Neural progenitor cell (in vitro differentiated cells): ENCODE data around the gene GALNT17. TPM values are rescaled to one million over a fixed set of nuclear protein-coding genes. Genes with fewer than 3 reads are reported as not detected.

Experiments used
- DNase-seq: peaks from one replicate; pipeline ENCODE4 v3.0.0-alpha.2; 2016; ENCODE audit warnings: low spot score
- H2AFZ ChIP-seq: fragments of 200-600 bp; sonication (generic); replicated peaks from 2 replicates; pipeline ENCODE4 v1.6.1; 2016; ENCODE audit warnings: antibody characterized with exemption
- H3F3A ChIP-seq: fragments of 200-600 bp; sonication (generic); 2 replicates; pipeline ENCODE4 v1.6.1; 2016; ENCODE audit warnings: antibody characterized with exemption, low read depth
- H3K27ac ChIP-seq: fragments of 200-600 bp; sonication (generic); 2 replicates; pipeline ENCODE4 v1.5.1; 2016; ENCODE audit warnings: mild to moderate bottlenecking
- H3K27me3 ChIP-seq: fragments of 200-600 bp; sonication (generic); 2 replicates; pipeline ENCODE4 v1.6.1; 2016; ENCODE audit warnings: mild to moderate bottlenecking, moderate library complexity
- H3K36me3 ChIP-seq: fragments of 200-600 bp; sonication (generic); 2 replicates; pipeline ENCODE4 v1.5.1; 2016
- H3K4me1 ChIP-seq: fragments of 200-600 bp; sonication (generic); 2 replicates; pipeline ENCODE4 v1.6.1; 2016; ENCODE audit warnings: mixed run types
- H3K4me2 ChIP-seq: fragments of 200-600 bp; sonication (generic); 2 replicates; pipeline ENCODE4 v1.6.1; 2016
- H3K4me3 ChIP-seq: fragments of 200-600 bp; sonication (generic); 2 replicates; pipeline ENCODE4 v1.5.1; 2016
- H3K79me2 ChIP-seq: fragments of 200-600 bp; sonication (generic); 2 replicates; pipeline ENCODE4 v1.6.1; 2016; ENCODE audit warnings: low read depth
- H3K9ac ChIP-seq: fragments of 200-600 bp; sonication (generic); 2 replicates; pipeline ENCODE4 v1.6.1; 2016
- H3K9me3 ChIP-seq: fragments of 200-600 bp; sonication (generic); 2 replicates; pipeline ENCODE4 v1.5.1; 2016; ENCODE audit warnings: low read depth
- H4K20me1 ChIP-seq: fragments of 200-600 bp; sonication (generic); 2 replicates; pipeline ENCODE4 v1.6.1; 2016; ENCODE audit warnings: low read depth
- H3K27ac Mint-ChIP-seq: 3 replicates; pipeline ENCODE4 v1.8.0; 2021; ENCODE audit warnings: mixed read lengths
- H3K27me3 Mint-ChIP-seq: 2 replicates; pipeline ENCODE4 v1.8.0; 2022; ENCODE audit warnings: low read depth, mild to moderate bottlenecking, inconsistent platforms, moderate library complexity, mixed read lengths; ENCODE audit not compliant: insufficient read depth
- H3K36me3 Mint-ChIP-seq: 3 replicates; pipeline ENCODE4 v1.8.0; 2021; ENCODE audit warnings: mixed read lengths
- H3K4me1 Mint-ChIP-seq: 3 replicates; pipeline ENCODE4 v1.8.0; 2021; ENCODE audit warnings: mixed read lengths
- H3K4me3 Mint-ChIP-seq: 3 replicates; pipeline ENCODE4 v1.8.0; 2021; ENCODE audit warnings: mild to moderate bottlenecking, moderate library complexity, mixed read lengths
- H3K9me3 Mint-ChIP-seq: 3 replicates; pipeline ENCODE4 v1.8.0; 2020; ENCODE audit warnings: mixed read lengths
- CTCF ChIP-seq: fragments of 200-600 bp; sonication (generic); IDR thresholded peaks from 2 replicates; pipeline ENCODE4 v1.5.1; 2017; ENCODE audit warnings: antibody characterized with exemption, mild to moderate bottlenecking
- EZH2 ChIP-seq: fragments of 200-600 bp; sonication (generic); IDR thresholded peaks from 2 replicates; pipeline ENCODE4 v1.6.1; 2017; ENCODE audit warnings: antibody characterized with exemption, mild to moderate bottlenecking, moderate library complexity
- EZH2phosphoT487 ChIP-seq: fragments of 200-600 bp; sonication (generic); IDR thresholded peaks from 2 replicates; pipeline ENCODE4 v1.6.1; 2017; ENCODE audit warnings: antibody characterized with exemption
- total RNA-seq: library from RNA; depleted of rRNA; stranded (reverse); fragments of >200 nt; gene quantifications from 2 replicates; pipeline ENCODE4 v1.2.3, GENCODE V29; 2015; ENCODE audit warnings: low replicate concordance

The GALNT17 gene
- total RNA-seq, 1 donor from 2014 or later = 17.1 TPM

- H3K9ac ChIP-seq = no peak overlapping the region
- H3K27ac Mint-ChIP-seq = no peak overlapping the region
- TF ChIP-seq CTCF = no peak
- TF ChIP-seq EZH2 = no peak
- no peak for TF ChIP-seq EZH2phosphoT487
Observed at GRCh38 chr7:71216211-71216610, 84.3 kb downstream of the GALNT17 start.

GRCh38 chr7:71220210-71220695, 88.3 kb downstream of the GALNT17 start:
- H3K36me3 Mint-ChIP-seq = peaks cover 3% of the 10 kb centered on the region
- peaks cover 2% of the 10 kb centered on the region for H3K9me3 ChIP-seq
- no peak overlapping the region for H3K9ac ChIP-seq
- no peak for DNase-seq
- no peaks in the 10 kb centered on the region for H3K36me3 ChIP-seq
- peaks cover 5% of the 10 kb centered on the region for H3K27me3 Mint-ChIP-seq
- H3F3A ChIP-seq = no peaks in the 10 kb centered on the region
- H3K4me3 ChIP-seq = no peak overlapping the region
- no peaks in the 10 kb centered on the region for H3K27me3 ChIP-seq
- no peaks in the 10 kb centered on the region for H3K4me1 Mint-ChIP-seq
- no peak overlapping the region for H2AFZ ChIP-seq
- H3K79me2 ChIP-seq = peaks cover 87% of the 10 kb centered on the region
- no peaks in the 10 kb centered on the region for H4K20me1 ChIP-seq
- no peak overlapping the region for H3K4me3 Mint-ChIP-seq
- H3K4me2 ChIP-seq = no peak overlapping the region
- H3K27ac ChIP-seq = no peak overlapping the region
- peaks cover 14% of the 10 kb centered on the region for H3K9me3 Mint-ChIP-seq
- TF ChIP-seq EZH2phosphoT487 = no peak
- no peak overlapping the region for H3K27ac Mint-ChIP-seq
- H3K4me1 ChIP-seq = no peaks in the 10 kb centered on the region

More at GRCh38 chr7:71216211-71216610, 84.3 kb downstream of the GALNT17 start:
- Mint-ChIP-seq H3K36me3 (peaks cover 3% of the 10 kb centered on the region), H3K4me1 (no peaks in the 10 kb centered on the region), H3K27me3 (no peaks in the 10 kb centered on the region), H3K9me3 (peaks cover 34% of the 10 kb centered on the region), H3K4me3 (no peak overlapping the region)
- Histone ChIP-seq H3F3A (no peaks in the 10 kb centered on the region), H3K27ac (no peak overlapping the region), H3K79me2 (peaks cover 97% of the 10 kb centered on the region), H2AFZ (no peak overlapping the region), H3K4me1 (no peaks in the 10 kb centered on the region), H3K36me3 (no peaks in the 10 kb centered on the region), H3K9me3 (peaks cover 2% of the 10 kb centered on the region), H4K20me1 (no peaks in the 10 kb centered on the region), H3K4me3 (no peak overlapping the region), H3K4me2 (no peak overlapping the region), H3K27me3 (no peaks in the 10 kb centered on the region)
- DNase-seq = no peak

- Histone ChIP-seq H3K9ac (no peak overlapping the region), H3K27me3 (no peaks in the 10 kb centered on the region), H4K20me1 (no peaks in the 10 kb centered on the region), H3K9me3 (peaks cover 2% of the 10 kb centered on the region), H2AFZ (no peak overlapping the region), H3K4me1 (no peaks in the 10 kb centered on the region), H3K4me3 (no peak overlapping the region), H3F3A (no peaks in the 10 kb centered on the region), H3K4me2 (no peak overlapping the region), H3K36me3 (no peaks in the 10 kb centered on the region), H3K27ac (no peak overlapping the region), H3K79me2 (peaks cover 86% of the 10 kb centered on the region)
- Mint-ChIP-seq H3K4me3 (no peak overlapping the region), H3K27me3 (peaks cover 5% of the 10 kb centered on the region), H3K36me3 (peaks cover 3% of the 10 kb centered on the region), H3K27ac (no peak overlapping the region), H3K9me3 (peaks cover 14% of the 10 kb centered on the region), H3K4me1 (no peaks in the 10 kb centered on the region)
- TF ChIP-seq CTCF (no peak), EZH2phosphoT487 (no peak), EZH2 (no peak)
- no peak for DNase-seq
Observed at GRCh38 chr7:71221049-71221448, 89.1 kb downstream of the GALNT17 start.

- Histone ChIP-seq H2AFZ (no peak overlapping the region), H3K27ac (no peak overlapping the region), H3F3A (no peaks in the 10 kb centered on the region), H3K27me3 (no peaks in the 10 kb centered on the region), H3K9me3 (peaks cover 2% of the 10 kb centered on the region), H3K4me2 (no peak overlapping the region), H3K79me2 (peaks cover 81% of the 10 kb centered on the region), H3K4me3 (no peak overlapping the region), H3K4me1 (no peaks in the 10 kb centered on the region), H3K9ac (no peak overlapping the region), H3K36me3 (no peaks in the 10 kb centered on the region), H4K20me1 (no peaks in the 10 kb centered on the region)
- H3K4me3 Mint-ChIP-seq = no peak overlapping the region
- no peak overlapping the region for H3K27ac Mint-ChIP-seq
- no peaks in the 10 kb centered on the region for H3K4me1 Mint-ChIP-seq
- TF ChIP-seq CTCF (no peak), EZH2 (no peak)
- H3K27me3 Mint-ChIP-seq = peaks cover 5% of the 10 kb centered on the region
- H3K9me3 Mint-ChIP-seq = peaks cover 14% of the 10 kb centered on the region
- DNase-seq = no peak
- peaks cover 3% of the 10 kb centered on the region for H3K36me3 Mint-ChIP-seq
Observed at GRCh38 chr7:71221549-71221948, 89.6 kb downstream of the GALNT17 start.
